ENCODE results near the gene UBR4. TPM values are rescaled to one million over a fixed set of nuclear protein-coding genes. Genes with fewer than 3 reads are reported as not detected.

UBR4 gene
- total and polyA plus RNA-seq, 10 of the 15 experiments (the other 5 are each of a cell fraction or from before 2014, with no cell fraction given), result 34.2 to 124 (median 56.2) TPM

DNA sequence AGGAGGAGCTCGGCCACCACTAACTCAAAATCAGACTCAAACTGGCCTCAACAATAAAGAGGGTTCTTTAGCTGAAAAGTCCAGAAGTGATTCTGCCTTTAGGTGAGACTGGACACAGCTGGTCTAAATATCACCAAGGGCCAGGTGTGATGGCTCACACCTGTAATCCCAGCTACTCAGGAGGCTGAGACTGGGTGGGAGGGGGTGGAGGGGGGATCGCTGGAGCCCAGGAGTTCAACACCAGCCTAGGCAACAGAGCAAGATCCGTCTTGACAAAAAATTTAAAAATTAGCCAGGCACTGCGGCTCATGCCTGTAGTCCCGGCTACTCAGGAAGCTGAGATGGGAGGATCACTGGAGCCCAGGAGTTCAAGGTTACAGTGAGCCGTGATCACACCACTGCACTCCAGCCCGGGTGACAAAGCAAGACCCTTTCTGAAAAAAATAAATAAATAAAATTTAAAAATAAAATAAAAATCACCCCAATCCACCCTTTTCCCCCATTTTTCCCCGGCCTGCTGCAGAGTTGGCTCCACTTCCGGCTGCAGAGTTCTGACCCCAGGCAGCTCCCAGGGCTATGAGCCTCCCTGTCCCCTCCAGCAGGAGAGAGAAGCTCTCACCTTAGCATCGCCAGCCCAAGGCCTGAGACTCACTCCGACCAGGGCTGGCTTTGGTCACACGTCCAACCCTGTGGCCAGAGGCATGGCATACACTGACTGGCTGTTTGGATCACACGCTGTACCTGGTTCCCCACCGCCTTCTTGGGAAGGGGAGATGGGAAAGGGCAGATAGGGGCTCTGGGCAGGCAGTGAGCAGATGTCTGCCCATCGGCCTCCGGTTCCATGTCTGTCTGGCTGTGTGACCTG lies 166.3 kb downstream of the UBR4 start:
- Histone ChIP-seq H3K4me1 (ENCODE audit: control insufficient read depth, insufficient read depth, low read length) (no peaks in the 10 kb centered on the region), H3K9me3 (replicated peaks; ENCODE audit: control insufficient read depth, insufficient read depth, low read length) (no peaks in the 10 kb centered on the region), H3K9ac (ENCODE audit: control insufficient read depth, insufficient read depth, low read length) (no peak overlapping the region), H3K27ac (ENCODE audit: control insufficient read depth, insufficient read depth) (no peak overlapping the region), H3K4me2 (ENCODE audit: control insufficient read depth, insufficient read depth) (no peak overlapping the region), H3K27me3 (replicated peaks in 1 of 2; ENCODE audit: control insufficient read depth in 2 of 2, insufficient read depth in 2 of 2, low read length in 1 of 2) (peaks cover 0 to 2% of the 10 kb centered on the region in 2 experiments; a peak in 2 of 4 replicates), H2AFZ (ENCODE audit: control insufficient read depth, low read depth, low read length) (no peak overlapping the region), H3K79me2 (ENCODE audit: control insufficient read depth, insufficient read depth, low read length) (no peaks in the 10 kb centered on the region), H3K36me3 (ENCODE audit: control insufficient read depth in 2 of 2, insufficient read depth in 2 of 2, low read length in 1 of 2) (no peaks in the 10 kb centered on the region), H4K20me1 (ENCODE audit: control insufficient read depth, insufficient read depth) (no peaks in the 10 kb centered on the region), H3K4me3 (no peak overlapping the region)
- RAD21 ChIA-PET (ENCODE audit: unreplicated experiment), result interaction anchor here (1.1 kb wide), 1 partner anchor 8 kb away, joined by 3 read pairs; no protein-coding TSS in a partner anchor
- CTCF ChIA-PET, result interaction anchor here (0.6 to 2.3 kb wide), 6 partner anchors 9 to 138 kb away, joined by 3 to 12 read pairs (median 4); no protein-coding TSS in a partner anchor
- no peak for TF ChIP-seq PAX5 (IDR thresholded peaks at IDR 0.05; ENCODE audit: borderline replicate concordance, low read depth, low read length)
- TF ChIP-seq, protein P1, sequence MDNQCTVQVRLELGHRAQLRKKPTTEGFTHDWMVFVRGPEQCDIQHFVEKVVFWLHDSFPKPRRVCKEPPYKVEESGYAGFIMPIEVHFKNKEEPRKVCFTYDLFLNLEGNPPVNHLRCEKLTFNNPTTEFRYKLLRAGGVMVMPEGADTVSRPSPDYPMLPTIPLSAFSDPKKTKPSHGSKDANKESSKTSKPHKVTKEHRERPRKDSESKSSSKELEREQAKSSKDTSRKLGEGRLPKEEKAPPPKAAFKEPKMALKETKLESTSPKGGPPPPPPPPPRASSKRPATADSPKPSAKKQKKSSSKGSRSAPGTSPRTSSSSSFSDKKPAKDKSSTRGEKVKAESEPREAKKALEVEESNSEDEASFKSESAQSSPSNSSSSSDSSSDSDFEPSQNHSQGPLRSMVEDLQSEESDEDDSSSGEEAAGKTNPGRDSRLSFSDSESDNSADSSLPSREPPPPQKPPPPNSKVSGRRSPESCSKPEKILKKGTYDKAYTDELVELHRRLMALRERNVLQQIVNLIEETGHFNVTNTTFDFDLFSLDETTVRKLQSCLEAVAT (IDR thresholded peaks at IDR 0.05), result no peak
- TF ChIP-seq STAT3 (IDR thresholded peaks at IDR 0.05; ENCODE audit: low read depth, low read length), result no peak
- no peak for TF ChIP-seq PAX8 (IDR thresholded peaks at IDR 0.05)
- TF ChIP-seq STAT1 (conservative IDR thresholded peaks at IDR 0.05), result no peak
- no peak for TF ChIP-seq HDGF (IDR thresholded peaks at IDR 0.05)
- TF ChIP-seq, protein P2, sequence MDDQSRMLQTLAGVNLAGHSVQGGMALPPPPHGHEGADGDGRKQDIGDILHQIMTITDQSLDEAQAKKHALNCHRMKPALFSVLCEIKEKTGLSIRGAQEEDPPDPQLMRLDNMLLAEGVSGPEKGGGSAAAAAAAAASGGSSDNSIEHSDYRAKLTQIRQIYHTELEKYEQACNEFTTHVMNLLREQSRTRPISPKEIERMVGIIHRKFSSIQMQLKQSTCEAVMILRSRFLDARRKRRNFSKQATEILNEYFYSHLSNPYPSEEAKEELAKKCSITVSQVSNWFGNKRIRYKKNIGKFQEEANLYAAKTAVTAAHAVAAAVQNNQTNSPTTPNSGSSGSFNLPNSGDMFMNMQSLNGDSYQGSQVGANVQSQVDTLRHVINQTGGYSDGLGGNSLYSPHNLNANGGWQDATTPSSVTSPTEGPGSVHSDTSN (IDR thresholded peaks at IDR 0.05; ENCODE audit: insufficient replicate concordance, low read depth, low read length), result no peak
- no peak for TF ChIP-seq MXI1 (IDR thresholded peaks at IDR 0.05; ENCODE audit: low read depth, low read length)
- no peak for TF ChIP-seq KAT2A (conservative IDR thresholded peaks at IDR 0.05; ENCODE audit: control insufficient read depth, low read depth, low read length)
- TF ChIP-seq EED (IDR thresholded peaks at IDR 0.05; ENCODE audit: low read depth), result no peak
- TF ChIP-seq, protein P3, sequence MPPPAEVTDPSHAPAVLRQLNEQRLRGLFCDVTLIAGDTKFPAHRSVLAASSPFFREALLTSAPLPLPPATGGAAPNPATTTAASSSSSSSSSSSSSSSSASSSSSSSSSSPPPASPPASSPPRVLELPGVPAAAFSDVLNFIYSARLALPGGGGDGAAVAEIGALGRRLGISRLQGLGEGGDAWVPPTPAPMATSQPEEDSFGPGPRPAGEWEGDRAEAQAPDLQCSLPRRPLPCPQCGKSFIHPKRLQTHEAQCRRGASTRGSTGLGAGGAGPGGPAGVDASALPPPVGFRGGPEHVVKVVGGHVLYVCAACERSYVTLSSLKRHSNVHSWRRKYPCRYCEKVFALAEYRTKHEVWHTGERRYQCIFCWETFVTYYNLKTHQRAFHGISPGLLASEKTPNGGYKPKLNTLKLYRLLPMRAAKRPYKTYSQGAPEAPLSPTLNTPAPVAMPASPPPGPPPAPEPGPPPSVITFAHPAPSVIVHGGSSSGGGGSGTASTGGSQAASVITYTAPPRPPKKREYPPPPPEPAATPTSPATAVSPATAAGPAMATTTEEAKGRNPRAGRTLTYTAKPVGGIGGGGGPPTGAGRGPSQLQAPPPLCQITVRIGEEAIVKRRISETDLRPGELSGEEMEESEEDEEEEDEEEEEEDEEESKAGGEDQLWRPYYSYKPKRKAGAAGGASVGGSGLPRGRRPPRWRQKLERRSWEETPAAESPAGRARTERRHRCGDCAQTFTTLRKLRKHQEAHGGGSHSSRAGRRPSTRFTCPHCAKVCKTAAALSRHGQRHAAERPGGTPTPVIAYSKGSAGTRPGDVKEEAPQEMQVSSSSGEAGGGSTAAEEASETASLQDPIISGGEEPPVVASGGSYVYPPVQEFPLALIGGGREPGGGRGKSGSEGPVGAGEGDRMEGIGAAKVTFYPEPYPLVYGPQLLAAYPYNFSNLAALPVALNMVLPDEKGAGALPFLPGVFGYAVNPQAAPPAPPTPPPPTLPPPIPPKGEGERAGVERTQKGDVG (CRISPR knock-in tag; IDR thresholded peaks at IDR 0.05), result no peak
- TF ChIP-seq, protein P4, sequence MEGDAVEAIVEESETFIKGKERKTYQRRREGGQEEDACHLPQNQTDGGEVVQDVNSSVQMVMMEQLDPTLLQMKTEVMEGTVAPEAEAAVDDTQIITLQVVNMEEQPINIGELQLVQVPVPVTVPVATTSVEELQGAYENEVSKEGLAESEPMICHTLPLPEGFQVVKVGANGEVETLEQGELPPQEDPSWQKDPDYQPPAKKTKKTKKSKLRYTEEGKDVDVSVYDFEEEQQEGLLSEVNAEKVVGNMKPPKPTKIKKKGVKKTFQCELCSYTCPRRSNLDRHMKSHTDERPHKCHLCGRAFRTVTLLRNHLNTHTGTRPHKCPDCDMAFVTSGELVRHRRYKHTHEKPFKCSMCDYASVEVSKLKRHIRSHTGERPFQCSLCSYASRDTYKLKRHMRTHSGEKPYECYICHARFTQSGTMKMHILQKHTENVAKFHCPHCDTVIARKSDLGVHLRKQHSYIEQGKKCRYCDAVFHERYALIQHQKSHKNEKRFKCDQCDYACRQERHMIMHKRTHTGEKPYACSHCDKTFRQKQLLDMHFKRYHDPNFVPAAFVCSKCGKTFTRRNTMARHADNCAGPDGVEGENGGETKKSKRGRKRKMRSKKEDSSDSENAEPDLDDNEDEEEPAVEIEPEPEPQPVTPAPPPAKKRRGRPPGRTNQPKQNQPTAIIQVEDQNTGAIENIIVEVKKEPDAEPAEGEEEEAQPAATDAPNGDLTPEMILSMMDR (IDR thresholded peaks at IDR 0.05 in 2 of 3, conservative IDR thresholded peaks at IDR 0.05 in 1 of 3; ENCODE audit: control insufficient read depth in 2 of 3, extremely low read depth in 1 of 3, insufficient read depth in 1 of 3, low read depth in 3 of 3, low read length in 3 of 3), result no peak
- in situ Hi-C loops (cut with MboI) (no loop called here), intact Hi-C loops (cut with micrococcal nuclease; ENCODE audit: unreplicated experiment) (no loop called here)
- DNase-seq (ENCODE audit: low read depth, low spot score) (no peak), FAIRE-seq (no peak), ATAC-seq (no peak)
- no TSS peak for BruUV-seq (replicated peaks)
- SMC1A ChIA-PET (ENCODE audit: uncharacterized antibody, unreplicated experiment), result interaction anchor here (0.9 to 1.3 kb wide), 2 partner anchors 48 to 56 kb away, joined by 3 read pairs; no protein-coding TSS in a partner anchor
- WGBS (ENCODE audit: insufficient coverage, insufficient replicate concordance, low lambda C conversion rate, missing lambda C conversion rate), result 30% methylated on average over 16 of the region's 16 CpGs
- POLR2A ChIA-PET, result interaction anchor here (0.6 kb wide), 1 partner anchor 104 kb away, joined by 3 read pairs; no protein-coding TSS in a partner anchor

Measured in GM12878 (cell line).